ENCODE measurements around the gene TNF. TPM values are rescaled to one million over a fixed set of nuclear protein-coding genes. Genes with fewer than 3 reads are reported as not detected.

Gene TNF
- total and polyA plus RNA-seq, 2 of the 13 experiments (the other 11 are each of a cell fraction or from before 2014, with no cell fraction given): not detected

GRCh38 chr6:31619805-31620585 lies 44.6 kb downstream of the TNF start (continued):
- TF ChIP-seq TRAFD1 (CRISPR knock-in tag; IDR thresholded peaks at IDR 0.05; ENCODE audit: borderline replicate concordance) (no peak; the same call in 1 of the 2 replicates), ZNF569 (CRISPR knock-in tag; IDR thresholded peaks at IDR 0.05; ENCODE audit: borderline replicate concordance) (no peak), ZNF343 (CRISPR knock-in tag; IDR thresholded peaks at IDR 0.05) (no peak), POLR2G (IDR thresholded peaks at IDR 0.05; ENCODE audit: low read depth, low read length) (peak; percentile 89), SIN3B (IDR thresholded peaks at IDR 0.05; ENCODE audit: low read length) (peak; percentile 75; the same call in 1 of the 2 replicates), MED13 (CRISPR knock-in tag; IDR thresholded peaks at IDR 0.05) (no peak), ZNF639 (CRISPR knock-in tag; conservative IDR thresholded peaks at IDR 0.05) (no peak), SKIL (CRISPR knock-in tag; IDR thresholded peaks at IDR 0.05; ENCODE audit: borderline replicate concordance) (no peak), ZNF207 (IDR thresholded peaks at IDR 0.05; ENCODE audit: borderline replicate concordance) (no peak), ZNF552 (CRISPR knock-in tag; IDR thresholded peaks at IDR 0.05; ENCODE audit: borderline replicate concordance) (0 out of 2 replicates have a peak, but pooled peaks have one; percentile 55), NCOA1 (CRISPR knock-in tag; IDR thresholded peaks at IDR 0.05) (0 out of 2 replicates have a peak, but pooled peaks have one; percentile 5), FOXK1 (CRISPR knock-in tag; IDR thresholded peaks at IDR 0.05; ENCODE audit: borderline replicate concordance, low read depth) (no peak)
- TF ChIP-seq, protein P1, sequence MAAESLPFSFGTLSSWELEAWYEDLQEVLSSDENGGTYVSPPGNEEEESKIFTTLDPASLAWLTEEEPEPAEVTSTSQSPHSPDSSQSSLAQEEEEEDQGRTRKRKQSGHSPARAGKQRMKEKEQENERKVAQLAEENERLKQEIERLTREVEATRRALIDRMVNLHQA (CRISPR knock-in tag; IDR thresholded peaks at IDR 0.05): no peak
- TF ChIP-seq, protein P2, sequence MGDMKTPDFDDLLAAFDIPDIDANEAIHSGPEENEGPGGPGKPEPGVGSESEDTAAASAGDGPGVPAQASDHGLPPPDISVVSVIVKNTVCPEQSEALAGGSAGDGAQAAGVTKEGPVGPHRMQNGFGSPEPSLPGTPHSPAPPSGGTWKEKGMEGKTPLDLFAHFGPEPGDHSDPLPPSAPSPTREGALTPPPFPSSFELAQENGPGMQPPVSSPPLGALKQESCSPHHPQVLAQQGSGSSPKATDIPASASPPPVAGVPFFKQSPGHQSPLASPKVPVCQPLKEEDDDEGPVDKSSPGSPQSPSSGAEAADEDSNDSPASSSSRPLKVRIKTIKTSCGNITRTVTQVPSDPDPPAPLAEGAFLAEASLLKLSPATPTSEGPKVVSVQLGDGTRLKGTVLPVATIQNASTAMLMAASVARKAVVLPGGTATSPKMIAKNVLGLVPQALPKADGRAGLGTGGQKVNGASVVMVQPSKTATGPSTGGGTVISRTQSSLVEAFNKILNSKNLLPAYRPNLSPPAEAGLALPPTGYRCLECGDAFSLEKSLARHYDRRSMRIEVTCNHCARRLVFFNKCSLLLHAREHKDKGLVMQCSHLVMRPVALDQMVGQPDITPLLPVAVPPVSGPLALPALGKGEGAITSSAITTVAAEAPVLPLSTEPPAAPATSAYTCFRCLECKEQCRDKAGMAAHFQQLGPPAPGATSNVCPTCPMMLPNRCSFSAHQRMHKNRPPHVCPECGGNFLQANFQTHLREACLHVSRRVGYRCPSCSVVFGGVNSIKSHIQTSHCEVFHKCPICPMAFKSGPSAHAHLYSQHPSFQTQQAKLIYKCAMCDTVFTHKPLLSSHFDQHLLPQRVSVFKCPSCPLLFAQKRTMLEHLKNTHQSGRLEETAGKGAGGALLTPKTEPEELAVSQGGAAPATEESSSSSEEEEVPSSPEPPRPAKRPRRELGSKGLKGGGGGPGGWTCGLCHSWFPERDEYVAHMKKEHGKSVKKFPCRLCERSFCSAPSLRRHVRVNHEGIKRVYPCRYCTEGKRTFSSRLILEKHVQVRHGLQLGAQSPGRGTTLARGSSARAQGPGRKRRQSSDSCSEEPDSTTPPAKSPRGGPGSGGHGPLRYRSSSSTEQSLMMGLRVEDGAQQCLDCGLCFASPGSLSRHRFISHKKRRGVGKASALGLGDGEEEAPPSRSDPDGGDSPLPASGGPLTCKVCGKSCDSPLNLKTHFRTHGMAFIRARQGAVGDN (CRISPR knock-in tag; IDR thresholded peaks at IDR 0.05): peak; percentile 89
